Testis (tissue), 3 donors: ENCODE measurements around the gene GLOD5. TPM values are rescaled to one million over a fixed set of nuclear protein-coding genes. Genes with fewer than 3 reads are reported as not detected.

Experiments
- DNase-seq: peaks from one replicate; pipeline ENCODE4 v3.0.0-alpha.2; 2019
- H3K27ac ChIP-seq, 2 donors: fragments of 200-600 bp; sonication (generic); one replicate each; pipeline ENCODE4 v1.5.1; 2019
- H3K27me3 ChIP-seq: fragments of 200-600 bp; sonication (generic); one replicate; pipeline ENCODE4 v1.5.1; 2019
- H3K36me3 ChIP-seq: fragments of 200-600 bp; sonication (generic); one replicate; pipeline ENCODE4 v1.5.1; 2017; ENCODE audit warnings: low read depth; ENCODE audit errors: missing control alignments
- H3K4me1 ChIP-seq: fragments of 200-600 bp; sonication (generic); one replicate; pipeline ENCODE4 v1.5.1; 2019
- H3K4me3 ChIP-seq, 2 donors: fragments of 200-600 bp; sonication (generic); one replicate each; pipeline ENCODE4 v1.5.1; 2017 to 2019
- H3K9me3 ChIP-seq: fragments of 200-600 bp; sonication (generic); one replicate; pipeline ENCODE4 v1.5.1; 2017
- POLR2A ChIP-seq: fragments of 450-650 bp; IDR thresholded peaks from one replicate; pipeline ENCODE4 v1.6.1; 2017; ENCODE audit warnings: antibody characterized with exemption, mild to moderate bottlenecking, moderate library complexity
- WGBS, 2 donors: methylation state at CpG; one replicate each; pipeline ENCODE4 v1.1.5; 2018; 5-methylcytosine and 5-hydroxymethylcytosine counted together
- intact Hi-C: fragments of 100-400 bp; cut with DNase I; formaldehyde crosslinking; loops from one replicate; pipeline ENCODE4 v1.15.1; 2023; ENCODE audit warnings: low total_unique reads
- polyA plus RNA-seq: library from polyadenylated mRNA; stranded (reverse); fragments of 350-450 nt; fragmentation: Illumina TruSeq; extraction: RNeasy Lipid Tissue Mini Kit (QIAGEN cat#74804); gene quantifications from one replicate; pipeline ENCODE4 v1.2.3, GENCODE V29; 2014; ENCODE audit warnings: low read depth, low replicate concordance; ENCODE audit not compliant: insufficient read depth
- total RNA-seq, 2 donors: library from RNA; depleted of rRNA; stranded (reverse); fragments of >200 nt; gene quantifications; one replicate each; pipeline ENCODE4 v1.2.3, GENCODE V29; 2016
- TF ChIP-seq, protein P1 (sequence below), 3 experiments: fragments of 450-650 bp in 2 of 3; fragments of 200-600 bp in 1 of 3; sonication (generic) in 1 of 3; IDR thresholded peaks; one replicate each; pipeline ENCODE4 v1.5.1; 2016 to 2019; ENCODE audit warnings: antibody characterized with exemption in 3 of 3, mild to moderate bottlenecking in 2 of 3, moderate library complexity in 1 of 3

The GLOD5 gene
- total and polyA plus RNA-seq, 3 donors from 2014 or later: 0.83 TPM; not detected in 2

- no peak overlapping the region for H3K4me3 ChIP-seq
- H3K27me3 ChIP-seq: no peaks in the 10 kb centered on the region
- no peak overlapping the region for H3K27ac ChIP-seq
- no peaks in the 10 kb centered on the region for H3K4me1 ChIP-seq
- TF ChIP-seq, protein P1, sequence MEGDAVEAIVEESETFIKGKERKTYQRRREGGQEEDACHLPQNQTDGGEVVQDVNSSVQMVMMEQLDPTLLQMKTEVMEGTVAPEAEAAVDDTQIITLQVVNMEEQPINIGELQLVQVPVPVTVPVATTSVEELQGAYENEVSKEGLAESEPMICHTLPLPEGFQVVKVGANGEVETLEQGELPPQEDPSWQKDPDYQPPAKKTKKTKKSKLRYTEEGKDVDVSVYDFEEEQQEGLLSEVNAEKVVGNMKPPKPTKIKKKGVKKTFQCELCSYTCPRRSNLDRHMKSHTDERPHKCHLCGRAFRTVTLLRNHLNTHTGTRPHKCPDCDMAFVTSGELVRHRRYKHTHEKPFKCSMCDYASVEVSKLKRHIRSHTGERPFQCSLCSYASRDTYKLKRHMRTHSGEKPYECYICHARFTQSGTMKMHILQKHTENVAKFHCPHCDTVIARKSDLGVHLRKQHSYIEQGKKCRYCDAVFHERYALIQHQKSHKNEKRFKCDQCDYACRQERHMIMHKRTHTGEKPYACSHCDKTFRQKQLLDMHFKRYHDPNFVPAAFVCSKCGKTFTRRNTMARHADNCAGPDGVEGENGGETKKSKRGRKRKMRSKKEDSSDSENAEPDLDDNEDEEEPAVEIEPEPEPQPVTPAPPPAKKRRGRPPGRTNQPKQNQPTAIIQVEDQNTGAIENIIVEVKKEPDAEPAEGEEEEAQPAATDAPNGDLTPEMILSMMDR (IDR thresholded peaks at IDR 0.05): no peak
- TF ChIP-seq POLR2A: no peak
- H3K36me3 ChIP-seq: no peaks in the 10 kb centered on the region
- WGBS, 2 donors: 73 to 75% methylated on average over 5 to 6 of the region's 6 CpGs
- H3K9me3 ChIP-seq: no peaks in the 10 kb centered on the region
- DNase-seq: no peak
- intact Hi-C loops: no loop called here
These were observed 7.7 kb downstream of the GLOD5 start for GRCh38 chrX:48769230-48769629.

GRCh38 chrX:48770296-48770695 lies 8.7 kb downstream of the GLOD5 start:
- no peak for DNase-seq
- no peak overlapping the region for H3K27ac ChIP-seq
- 70 to 88% methylated on average over 3 to 6 of the region's 6 CpGs for WGBS, 2 donors
- intact Hi-C loops: no loop called here
- H3K36me3 ChIP-seq: no peaks in the 10 kb centered on the region
- no peaks in the 10 kb centered on the region for H3K27me3 ChIP-seq
- H3K4me1 ChIP-seq: no peaks in the 10 kb centered on the region
- H3K4me3 ChIP-seq: no peak overlapping the region
- H3K9me3 ChIP-seq: no peaks in the 10 kb centered on the region
- TF ChIP-seq, protein P1 (IDR thresholded peaks at IDR 0.05): no peak
- no peak for TF ChIP-seq POLR2A

DNA sequence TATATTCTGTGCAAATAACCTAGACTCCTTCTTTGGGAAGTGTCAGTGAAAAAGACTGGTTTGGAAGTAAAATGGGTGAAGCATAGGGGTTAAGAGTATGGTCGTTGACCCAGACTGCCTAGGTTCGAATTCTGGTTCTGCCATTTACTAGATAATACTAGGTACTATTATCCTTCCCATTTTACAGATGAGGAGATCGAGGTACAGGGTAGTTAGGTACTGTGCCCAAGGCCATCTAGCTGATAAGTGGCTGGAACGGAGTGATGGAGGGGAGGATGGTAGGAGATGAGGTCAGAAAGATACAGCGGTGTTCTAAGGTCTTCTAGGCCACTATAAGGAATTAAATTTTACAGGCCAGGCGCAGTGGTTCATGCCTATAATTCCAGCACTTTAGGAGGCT lies 11.1 kb downstream of the GLOD5 start:
- Histone ChIP-seq H3K27me3 (no peaks in the 10 kb centered on the region), H3K4me3 (no peak overlapping the region), H3K9me3 (no peaks in the 10 kb centered on the region), H3K27ac (no peak overlapping the region), H3K4me1 (no peaks in the 10 kb centered on the region), H3K36me3 (no peaks in the 10 kb centered on the region)
- TF ChIP-seq, protein P1 (IDR thresholded peaks at IDR 0.05): no peak
- TF ChIP-seq POLR2A: no peak
- intact Hi-C loops: no loop called here
- DNase-seq: no peak
- 81 to 86% methylated on average over 6 of the region's 6 CpGs for WGBS, 2 donors

DNA sequence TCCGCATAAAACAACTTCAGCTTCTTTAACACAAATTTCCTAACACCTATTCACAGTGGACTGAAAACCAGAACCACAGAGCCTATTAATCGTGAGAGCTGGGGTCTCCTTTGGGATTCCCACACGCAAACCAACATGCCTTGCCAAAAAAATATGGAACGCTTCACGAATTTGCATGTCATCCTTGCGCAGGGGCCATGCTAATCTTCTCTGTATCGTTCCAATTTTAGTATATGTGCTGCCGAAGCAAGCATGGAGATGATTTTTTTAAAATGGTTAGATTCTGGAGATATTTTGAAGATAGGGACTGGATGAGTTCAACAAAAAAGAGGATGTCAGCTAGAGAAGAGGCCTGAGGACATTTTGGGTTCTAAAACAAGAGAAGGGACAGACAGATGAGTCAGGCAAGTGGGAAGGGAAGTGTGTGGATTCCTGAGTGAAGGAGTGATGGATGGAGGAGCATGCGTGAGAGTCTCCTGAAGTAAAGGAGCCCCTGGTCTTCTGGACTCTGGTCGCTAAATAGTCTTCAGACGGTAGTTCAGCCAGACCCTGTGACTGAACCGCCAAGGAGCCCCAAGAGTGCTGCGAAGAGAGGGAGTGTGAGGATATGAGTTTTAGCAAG lies 15.4 kb downstream of the GLOD5 start:
- Histone ChIP-seq H3K36me3 (no peaks in the 10 kb centered on the region), H3K9me3 (no peaks in the 10 kb centered on the region), H3K4me1 (no peaks in the 10 kb centered on the region), H3K4me3 (no peak overlapping the region), H3K27ac (no peak overlapping the region), H3K27me3 (no peaks in the 10 kb centered on the region)
- intact Hi-C loops: no loop called here
- DNase-seq: no peak
- no peak for TF ChIP-seq POLR2A
- TF ChIP-seq, protein P1 (IDR thresholded peaks at IDR 0.05): no peak
- WGBS, 2 donors: 74 to 81% methylated on average over 12 to 13 of the region's 13 CpGs

GRCh38 chrX:48779399-48779798 lies 17.9 kb downstream of the GLOD5 start:
- Histone ChIP-seq H3K36me3 (no peaks in the 10 kb centered on the region), H3K4me1 (no peaks in the 10 kb centered on the region), H3K27me3 (no peaks in the 10 kb centered on the region), H3K4me3 (no peak overlapping the region), H3K9me3 (no peaks in the 10 kb centered on the region), H3K27ac (no peak overlapping the region)
- no peak for DNase-seq
- intact Hi-C loops: no loop called here
- 83 to 92% methylated on average over 4 to 6 of the region's 7 CpGs for WGBS, 2 donors
- TF ChIP-seq POLR2A: no peak
- TF ChIP-seq, protein P1 (IDR thresholded peaks at IDR 0.05): no peak
